Motor neuron (in vitro differentiated cells): ENCODE data around the gene AMIGO1. TPM values are rescaled to one million over a fixed set of nuclear protein-coding genes. Genes with fewer than 3 reads are reported as not detected.

Experiments
- ATAC-seq, 8 experiments: fragments of 200-7000 bp; cut with Tn5 transposase; replicated peaks in 6 of 8; 2 replicates each; pipeline ENCODE4 v1.8.0; 2021; ENCODE audit warnings: mild to moderate bottlenecking in 8 of 8, moderate library complexity in 8 of 8
- H3K27ac ChIP-seq, 2 donors: fragments of 250-450 bp; sonication (Bioruptor Pico); 2 replicates each; pipeline ENCODE4 v1.9.0; 2021; ENCODE audit warnings: antibody characterized with exemption in 2 of 2, mild to moderate bottlenecking in 2 of 2, moderate library complexity in 1 of 2
- H3K4me1 ChIP-seq, 2 donors: fragments of 250-450 bp; sonication (Bioruptor Pico); replicated peaks in 1 of 2; 2 replicates each; pipeline ENCODE4 v1.6.1; 2021; ENCODE audit warnings: antibody characterized with exemption in 2 of 2, mild to moderate bottlenecking in 2 of 2, moderate library complexity in 1 of 2
- H3K4me3 ChIP-seq, 5 donors: fragments of 250-450 bp; sonication (Bioruptor Pico); 2 replicates each; pipeline ENCODE4 v1.9.0; 2021; ENCODE audit warnings: antibody characterized with exemption in 5 of 5, mild to moderate bottlenecking in 5 of 5, moderate library complexity in 4 of 5
- WGBS, 10 experiments: fragments of 450-650 bp; shearing (Covaris generic); methylation state at CpG; one replicate each; pipeline ENCODE4 v1.0.0; 2022; 5-methylcytosine and 5-hydroxymethylcytosine counted together
- in situ Hi-C, 9 experiments: fragments of 400-800 bp; cut with MboI; loops; one replicate each; pipeline ENCODE4 v1.15.0; 2021; ENCODE audit warnings: low sequenced_read_pairs in 9 of 9, low pct_unique_long_range_greater_than_20kb in 2 of 9; ENCODE audit not compliant: unreplicated experiment in 9 of 9
- total RNA-seq, 8 experiments: library from RNA; unstranded; fragments of 300-600 nt; gene quantifications; 2 replicates each; pipeline versions ENCODE4 v1.2.3 to v1.2.4, GENCODE V29; 2022

The AMIGO1 gene
- total RNA-seq, 8 experiments from 2014 or later = 3.5 to 11.5 (median 6.7) TPM

DNA sequence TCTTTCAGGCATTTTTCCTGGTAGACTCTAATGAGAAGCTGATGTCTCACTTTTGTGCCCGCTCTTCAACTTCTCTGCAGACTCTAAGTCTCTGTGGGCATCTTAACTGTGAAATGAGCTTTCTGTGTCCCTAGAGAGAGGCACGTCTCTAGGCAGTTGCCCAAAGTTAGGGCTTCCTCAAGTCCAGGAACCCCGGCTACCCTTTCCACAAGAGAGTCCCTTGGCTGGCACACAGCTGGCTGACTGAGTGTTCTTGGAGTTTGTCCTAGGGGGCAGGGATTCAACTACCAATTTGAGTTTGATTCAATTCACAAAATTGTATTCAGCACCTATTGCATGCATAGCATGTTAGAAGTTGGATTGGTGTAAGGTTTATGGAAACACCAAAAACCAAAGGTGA lies 31.6 kb upstream of the AMIGO1 start:
- no peak overlapping the region for H3K4me3 ChIP-seq
- 0 to 85% (median 59%) methylated on average over 1 to 3 of the region's 3 CpGs; no CpG with 5 or more reads in 2 of the 10 experiments for WGBS, 10 experiments
- H3K27ac ChIP-seq = no peak overlapping the region
- in situ Hi-C loops = loop anchor here (10.0 to 25.0 kb wide), 6 partner anchors 84 to 446 kb away; partner anchors contain the start of genes AHCYL1 (in 6 of the 9) and EPS8L3 (in 2 of the 9)
- peaks cover 0 to 13% of the 10 kb centered on the region in 2 donors for H3K4me1 ChIP-seq
- no peak for ATAC-seq

DNA sequence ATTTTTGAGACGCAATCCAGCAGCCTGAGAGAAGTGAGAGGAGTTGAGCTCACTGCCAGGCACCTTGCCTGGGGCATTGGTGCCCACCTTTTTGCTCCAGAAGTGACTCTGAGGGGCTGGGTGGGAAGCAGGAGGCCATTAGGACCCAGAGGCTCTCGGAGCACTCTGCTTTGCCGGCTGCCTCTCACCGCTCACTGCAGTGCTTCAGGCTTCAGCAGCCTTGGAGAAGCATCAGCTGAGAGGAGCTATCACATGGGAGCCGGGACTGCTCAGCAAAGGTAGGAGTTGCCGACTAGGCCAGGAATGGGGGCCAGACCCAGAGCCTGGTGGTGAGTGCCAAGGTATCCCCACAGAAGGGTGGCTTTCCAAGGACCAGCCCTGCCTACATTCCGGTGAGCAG lies 30.1 kb upstream of the AMIGO1 start, which contains the start of gene GPR61:
TSS of gene GPR61 (plus strand) at position 197 of the 400 bp plus-strand sequence. CDS start 3,151 bp downstream, outside the sequence.
- peaks cover 0 to 5% of the 10 kb centered on the region in 2 donors for H3K4me1 ChIP-seq
- WGBS, 10 experiments = 21 to 45% (median 40%) methylated on average over 2 to 6 of the region's 7 CpGs; no CpG with 5 or more reads in 5 of the 10 experiments
- ATAC-seq = peak in 5 of 8 experiments; percentile 92 to 97 (median 96)
- in situ Hi-C loops = loop anchor here (10.0 to 25.0 kb wide), 6 partner anchors 85 to 448 kb away; partner anchors contain the start of genes AHCYL1 (in 6 of the 9) and EPS8L3 (in 2 of the 9)
- H3K27ac ChIP-seq = no peak within 1 kb of the TSS
- H3K4me3 ChIP-seq = peak within 1 kb of the TSS; percentile 10 to 39 (median 32)

DNA sequence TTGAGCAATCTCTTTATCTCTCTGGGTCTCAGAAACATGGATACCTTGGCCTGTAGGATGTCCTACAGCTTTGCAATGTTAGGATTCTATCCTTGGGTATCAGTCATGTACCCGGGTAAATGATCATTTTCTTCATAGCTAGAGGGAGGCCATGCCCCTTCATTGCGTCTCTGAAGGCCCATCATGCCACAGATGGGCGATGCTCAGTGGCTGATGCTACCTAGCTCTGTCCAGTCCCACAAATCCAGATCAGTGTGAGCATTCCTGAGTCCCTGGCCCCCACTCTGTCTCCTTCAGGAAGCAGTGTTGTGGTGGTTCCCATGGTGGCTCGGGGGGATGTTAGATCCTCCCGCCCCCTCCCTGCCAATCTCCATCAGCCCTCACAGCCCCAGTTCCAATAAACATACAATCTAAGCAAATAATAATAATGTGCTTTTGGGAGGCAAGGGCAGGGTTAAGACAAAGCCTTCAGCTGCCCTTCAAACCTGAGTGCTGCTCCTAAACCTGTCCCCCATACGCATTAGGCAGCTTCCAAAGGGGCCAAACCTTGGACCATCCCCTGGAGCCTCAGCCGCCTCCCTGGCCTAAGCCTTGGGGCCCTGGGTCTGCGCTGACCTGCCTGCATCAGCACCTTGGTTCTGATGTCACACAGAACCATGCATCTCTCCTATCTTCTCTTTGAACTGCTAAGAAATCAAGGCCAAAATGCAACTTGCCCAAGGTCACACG lies 29.5 kb upstream of the AMIGO1 start:
- in situ Hi-C loops = loop anchor here in 4 of 9 experiments (25.0 kb wide), 3 partner anchors 223 to 448 kb away; partner anchors contain the start of genes AHCYL1 (in 3 of the 4) and EPS8L3 (in 2 of the 4)

DNA sequence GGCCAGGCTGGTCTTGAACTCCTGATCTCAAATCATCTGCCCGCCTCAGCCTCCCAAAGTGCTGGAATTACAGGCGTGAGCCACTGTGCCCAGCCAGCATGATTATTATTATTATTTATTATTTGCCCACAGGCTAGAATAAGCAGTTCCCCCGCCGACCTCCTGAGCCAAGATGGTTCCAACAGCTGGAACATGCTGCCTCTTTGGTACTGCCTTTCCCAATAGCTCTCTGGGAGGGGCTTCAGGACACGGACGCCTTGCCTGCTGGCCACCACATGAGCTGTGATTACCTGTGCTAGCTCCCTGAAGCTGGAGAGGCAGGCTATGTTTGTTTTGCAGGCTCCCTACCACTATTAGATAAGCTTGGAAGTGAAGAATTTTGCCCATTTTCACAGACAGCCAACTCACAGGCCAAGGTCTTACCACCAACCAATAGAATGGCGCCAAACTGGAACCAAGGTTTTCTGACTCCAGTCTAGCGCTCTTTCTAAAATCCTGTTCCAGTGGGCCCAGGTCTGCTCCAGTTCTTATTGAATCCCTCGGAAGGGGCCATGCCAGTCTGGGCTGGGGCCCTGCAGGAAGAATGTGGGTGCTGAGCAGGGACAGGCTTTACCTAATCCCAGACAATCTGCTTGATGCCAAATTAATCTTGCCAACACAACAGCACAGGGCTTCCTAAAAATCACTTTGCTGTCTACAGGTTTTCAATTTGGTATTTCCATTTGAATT lies 28.1 kb upstream of the AMIGO1 start:
- no peak overlapping the region for H3K27ac ChIP-seq
- in situ Hi-C loops = loop anchor here in 4 of 9 experiments (25.0 kb wide), 3 partner anchors 225 to 450 kb away; partner anchors contain the start of genes AHCYL1 (in 3 of the 4) and EPS8L3 (in 2 of the 4)
- ATAC-seq = no peak
- no peak overlapping the region for H3K4me3 ChIP-seq
- H3K4me1 ChIP-seq = peaks cover 1 to 6% of the 10 kb centered on the region in 2 donors
- 40 to 100% (median 73%) methylated on average over 1 to 9 of the region's 9 CpGs for WGBS, 10 experiments

More for the DNA sequence above, 29.5 kb upstream of the AMIGO1 start:
- H3K27ac ChIP-seq = no peak overlapping the region
- peak in 1 of 8 experiments; percentile 3 for ATAC-seq
- H3K4me3 ChIP-seq = no peak overlapping the region
- peaks cover 0 to 5% of the 10 kb centered on the region in 2 donors for H3K4me1 ChIP-seq
- 17 to 96% (median 80%) methylated on average over 1 to 7 of the region's 9 CpGs; no CpG with 5 or more reads in 2 of the 10 experiments for WGBS, 10 experiments

DNA sequence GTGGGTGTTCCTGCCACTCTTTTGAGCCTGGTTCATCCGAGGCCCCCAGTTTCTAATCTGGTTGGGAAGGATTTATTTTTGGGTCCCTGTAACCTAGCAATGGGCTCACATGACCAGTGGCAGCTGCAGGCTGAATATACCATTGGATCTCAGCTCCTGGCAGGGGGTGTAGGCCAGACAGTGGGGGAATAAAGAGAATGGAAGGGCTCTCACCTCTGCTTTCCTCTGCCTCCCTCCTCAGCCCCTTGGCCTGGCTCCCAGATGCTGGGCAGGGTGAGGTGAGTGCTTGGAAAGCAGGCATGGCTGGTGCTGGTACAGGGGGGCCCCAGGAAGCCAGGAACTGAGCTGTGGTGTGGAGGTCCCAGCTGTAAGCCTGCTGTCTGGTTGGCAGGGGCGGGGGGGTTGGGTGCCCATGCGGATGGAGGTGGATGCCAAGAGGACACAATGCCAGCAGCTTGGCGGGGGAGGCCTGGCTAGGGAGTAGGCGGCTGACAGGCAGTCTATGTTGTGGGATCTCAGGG lies 26.5 kb upstream of the AMIGO1 start:
- Histone ChIP-seq H3K4me3 (no peak overlapping the region), H3K27ac (no peak overlapping the region), H3K4me1 (peaks cover 7 to 19% of the 10 kb centered on the region in 2 donors)
- peak in 1 of 8 experiments; percentile 14 for ATAC-seq
- in situ Hi-C loops = loop anchor here in 4 of 9 experiments (25.0 kb wide), 3 partner anchors 226 to 451 kb away; partner anchors contain the start of genes AHCYL1 (in 3 of the 4) and EPS8L3 (in 2 of the 4)
- WGBS, 10 experiments = 33 to 100% (median 46%) methylated on average over 1 to 5 of the region's 5 CpGs; no CpG with 5 or more reads in 4 of the 10 experiments

DNA sequence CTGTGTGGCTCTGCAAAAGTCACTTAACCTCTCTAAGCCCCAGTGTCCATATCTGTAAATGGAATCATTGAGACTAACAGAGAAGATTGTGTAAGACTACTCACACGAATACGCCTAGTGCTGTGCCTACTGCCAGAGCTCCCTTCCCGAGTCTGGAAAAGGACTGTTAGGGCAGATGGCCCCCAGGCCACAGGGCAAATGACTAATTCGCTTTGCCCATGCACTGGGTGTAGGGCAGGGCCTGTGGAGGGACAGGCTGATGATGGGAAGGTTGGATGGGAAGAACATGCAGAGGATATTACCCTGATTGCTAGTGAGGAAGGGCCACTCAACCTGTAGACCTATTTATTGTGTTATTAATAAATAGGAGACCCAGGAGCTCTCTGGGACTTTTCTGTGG lies 26.0 kb upstream of the AMIGO1 start:
- no peak overlapping the region for H3K27ac ChIP-seq
- peaks cover 12 to 24% of the 10 kb centered on the region in 2 donors for H3K4me1 ChIP-seq
- in situ Hi-C loops = loop anchor here in 4 of 9 experiments (25.0 kb wide), 3 partner anchors 227 to 452 kb away; partner anchors contain the start of genes AHCYL1 (in 3 of the 4) and EPS8L3 (in 2 of the 4)
- 43 to 87% (median 64%) methylated on average over 2 to 3 of the region's 4 CpGs; no CpG with 5 or more reads in 3 of the 10 experiments for WGBS, 10 experiments
- no peak overlapping the region for H3K4me3 ChIP-seq
- no peak for ATAC-seq

DNA sequence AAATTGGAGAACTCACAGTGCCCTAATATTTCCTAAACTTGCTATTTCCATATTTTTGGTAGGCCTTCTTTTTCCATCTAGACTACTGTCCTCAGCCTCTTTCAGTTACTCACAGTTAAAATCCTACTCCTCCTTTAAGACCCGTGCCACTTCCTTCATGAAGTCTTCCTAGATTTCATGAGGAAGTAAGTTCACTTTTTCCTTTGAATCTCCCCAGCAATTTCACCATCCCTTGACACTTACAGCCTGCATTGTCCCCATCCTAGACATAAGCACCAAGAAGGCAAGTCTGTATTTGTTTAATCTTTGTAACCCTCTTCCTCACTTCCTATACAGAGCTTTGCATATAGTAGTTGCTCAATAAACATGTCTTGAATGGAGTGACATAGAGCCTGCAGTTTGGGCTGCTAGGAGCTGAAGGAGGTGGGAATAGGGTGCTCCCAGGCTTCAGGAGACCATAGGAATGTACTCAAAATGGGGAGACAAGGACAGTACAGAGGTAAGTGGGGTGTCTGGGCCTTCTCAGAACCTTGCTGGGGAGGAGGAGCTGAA lies 24.9 kb upstream of the AMIGO1 start:
- WGBS, 10 experiments = 0 to 88% (median 69%) methylated on average over 1 of the region's 1 CpG; no CpG with 5 or more reads in 1 of the 10 experiments
- Histone ChIP-seq H3K27ac (no peak overlapping the region), H3K4me1 (peaks cover 23 to 30% of the 10 kb centered on the region in 2 donors), H3K4me3 (no peak overlapping the region)
- in situ Hi-C loops = loop anchor here in 5 of 9 experiments (5.0 to 25.0 kb wide), 4 partner anchors 37 to 453 kb away; partner anchors contain the start of genes AHCYL1 (in 3 of the 5) and EPS8L3 (in 2 of the 5)
- ATAC-seq = no peak

DNA sequence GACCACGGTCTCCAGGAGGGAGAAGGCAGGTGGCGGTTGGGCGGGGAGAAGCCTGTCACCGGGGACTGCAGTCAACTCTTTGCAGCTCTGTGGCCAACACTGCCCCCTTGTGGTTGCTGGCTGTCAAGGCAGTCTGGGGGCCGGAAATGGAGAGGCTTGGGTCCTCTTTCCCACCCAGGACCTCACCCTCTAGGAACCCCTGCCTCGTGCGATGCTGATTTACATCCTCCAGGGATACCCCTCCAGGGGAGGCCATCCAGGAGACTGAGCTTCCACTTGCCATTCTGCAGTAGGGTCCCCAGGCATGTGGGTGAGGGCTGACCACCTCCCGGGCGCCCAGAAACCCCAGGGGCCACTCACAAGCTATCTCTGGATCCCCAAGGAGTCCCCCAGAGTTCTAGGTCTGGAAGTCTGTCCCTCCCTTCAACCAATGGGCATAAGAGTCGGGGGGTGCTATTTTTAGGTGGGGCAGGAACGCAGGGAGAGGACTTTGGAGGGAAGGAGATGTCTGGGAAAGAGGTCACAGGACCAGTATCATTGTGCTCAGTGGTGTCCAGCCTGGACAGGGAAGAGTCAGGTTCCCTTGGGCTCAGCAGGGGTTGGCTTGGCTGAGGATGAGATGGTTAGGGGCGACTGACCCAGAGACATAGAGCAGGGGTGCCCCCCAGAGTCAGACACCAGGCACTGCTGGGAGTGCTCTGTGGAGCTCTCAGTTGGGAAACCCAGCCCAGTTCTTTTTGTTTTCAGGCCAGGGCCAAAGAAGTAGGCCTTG lies 23.0 kb upstream of the AMIGO1 start:
- peaks cover 23 to 33% of the 10 kb centered on the region in 2 donors for H3K4me1 ChIP-seq
- no peak overlapping the region for H3K4me3 ChIP-seq
- H3K27ac ChIP-seq = no peak overlapping the region
- peak; percentile 76 to 89 (median 82) for ATAC-seq
- in situ Hi-C loops = loop anchor here in 5 of 9 experiments (5.0 to 25.0 kb wide), 4 partner anchors 35 to 455 kb away; partner anchors contain the start of genes AHCYL1 (in 3 of the 5) and EPS8L3 (in 2 of the 5)
- 0 to 51% (median 10%) methylated on average over 1 to 7 of the region's 12 CpGs; no CpG with 5 or more reads in 3 of the 10 experiments for WGBS, 10 experiments

DNA sequence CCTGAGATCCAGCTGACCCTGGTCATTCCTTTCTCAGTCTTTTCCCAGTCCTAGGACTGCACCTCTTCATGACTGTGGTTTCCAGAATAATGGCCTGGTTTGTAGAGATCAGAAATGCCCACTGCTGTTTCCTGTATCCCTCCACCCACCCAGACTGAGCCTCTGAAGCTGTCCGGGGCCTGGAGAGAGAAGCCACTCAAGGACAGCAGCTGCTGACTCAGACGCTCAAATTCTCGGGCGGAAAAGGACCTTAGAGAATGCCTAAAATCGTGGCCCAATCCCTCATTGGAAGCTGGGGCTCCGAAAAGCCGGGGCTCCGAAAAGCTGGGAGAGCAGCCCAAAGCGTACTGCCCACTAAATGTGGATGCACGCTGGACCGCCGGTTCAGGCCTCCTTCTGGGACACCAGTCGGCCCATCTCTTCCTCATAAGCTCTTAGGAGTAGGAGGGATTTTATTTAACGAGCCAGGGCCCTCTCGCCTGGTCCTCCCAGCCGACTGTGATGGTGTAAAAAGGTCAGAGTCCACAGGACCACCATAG lies 22.4 kb upstream of the AMIGO1 start:
- H3K27ac ChIP-seq = no peak overlapping the region

DNA sequence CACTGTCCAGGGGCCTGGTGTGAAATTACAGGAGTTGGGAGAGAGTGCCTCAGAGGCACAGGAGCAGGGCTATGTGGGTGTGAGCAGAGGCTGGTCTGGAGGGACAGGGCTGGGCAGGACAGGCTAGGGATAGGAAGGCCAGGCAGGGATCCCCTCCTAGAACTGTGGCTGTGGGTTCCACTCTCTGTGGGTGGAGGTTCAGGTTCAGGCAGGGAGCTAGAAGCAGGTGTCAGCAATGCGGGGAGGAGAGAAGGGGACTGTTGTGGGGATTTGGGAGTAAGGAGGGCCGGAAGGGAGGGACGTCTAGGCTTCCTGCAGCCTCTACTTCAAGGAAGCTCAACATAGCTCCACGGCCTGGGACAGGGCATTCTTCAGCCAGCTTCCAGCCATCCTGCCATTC lies 21.9 kb upstream of the AMIGO1 start:
- WGBS, 10 experiments = 75 to 86% (median 83%) methylated on average over 1 to 3 of the region's 4 CpGs; no CpG with 5 or more reads in 7 of the 10 experiments
- no peak for ATAC-seq
- H3K4me3 ChIP-seq = no peak overlapping the region
- in situ Hi-C loops = loop anchor here in 5 of 9 experiments (5.0 to 25.0 kb wide), 4 partner anchors 34 to 456 kb away; partner anchors contain the start of genes AHCYL1 (in 3 of the 5) and EPS8L3 (in 2 of the 5)
- no peak overlapping the region for H3K27ac ChIP-seq
- H3K4me1 ChIP-seq = peaks cover 23 to 40% of the 10 kb centered on the region in 2 donors

More for the DNA sequence above, 22.4 kb upstream of the AMIGO1 start:
- in situ Hi-C loops = loop anchor here in 5 of 9 experiments (5.0 to 25.0 kb wide), 4 partner anchors 35 to 455 kb away; partner anchors contain the start of genes AHCYL1 (in 3 of the 5) and EPS8L3 (in 2 of the 5)
- H3K4me1 ChIP-seq = peaks cover 23 to 38% of the 10 kb centered on the region in 2 donors
- WGBS, 10 experiments = 0 to 71% (median 57%) methylated on average over 1 to 14 of the region's 16 CpGs; no CpG with 5 or more reads in 3 of the 10 experiments
- H3K4me3 ChIP-seq = no peak overlapping the region
- peak in 3 of 8 experiments; percentile 1 to 10 (median 1) for ATAC-seq
